ENCODE measurements around the gene MAGEA2.
"Not testable (repeated sequence)": the region's sequence is repeated elsewhere in the genome, so short reads cannot be mapped to it uniquely, and the experiment has no call there.

- TF ChIP-seq EZH2 (IDR thresholded peaks at IDR 0.05); FOXP2 (optimal IDR thresholded peaks at IDR 0.05; ENCODE audit: control extremely low read depth, extremely low read length, insufficient read depth): not testable (repeated sequence)
Measured at GRCh38 chrX:152700390-152700789, 53.3 kb downstream of the MAGEA2 start.

Data from SK-N-MC (cell line).